ENCODE results near the gene CCDC124.

Gene CCDC124

DNA sequence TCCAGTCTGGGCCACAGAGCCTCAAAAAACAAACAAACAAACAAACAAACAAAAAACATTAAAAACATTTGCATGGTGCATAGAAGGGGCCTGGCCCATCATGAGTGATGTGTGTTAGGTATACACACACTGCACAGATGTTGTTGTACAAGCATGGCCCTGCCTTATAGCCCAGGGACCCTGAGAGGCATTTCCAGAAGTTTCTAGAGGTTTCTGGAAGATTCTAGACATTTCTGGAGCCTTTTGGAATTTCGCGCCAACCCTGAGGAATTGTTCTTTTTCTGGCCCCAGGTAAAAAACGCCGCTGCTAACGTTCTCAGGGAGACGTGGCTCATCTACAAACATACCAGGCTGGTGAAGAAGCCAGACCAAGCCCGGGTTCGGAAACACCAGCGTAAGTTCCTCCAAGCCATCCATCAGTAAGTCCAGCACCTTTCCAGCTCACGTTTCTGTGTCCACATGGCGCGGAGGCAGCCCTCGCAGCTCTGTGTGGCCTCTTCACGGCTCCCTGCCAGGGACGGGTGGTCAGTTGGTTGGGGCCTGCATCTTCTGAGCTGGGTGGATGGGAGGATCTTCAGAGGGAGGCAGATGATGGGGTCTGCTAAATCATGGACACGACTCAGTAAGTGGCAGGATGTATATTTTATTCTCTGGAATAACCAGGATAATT, 56.7 kb downstream of the CCDC124 start:
- DNase-seq, result no peak

DNA sequence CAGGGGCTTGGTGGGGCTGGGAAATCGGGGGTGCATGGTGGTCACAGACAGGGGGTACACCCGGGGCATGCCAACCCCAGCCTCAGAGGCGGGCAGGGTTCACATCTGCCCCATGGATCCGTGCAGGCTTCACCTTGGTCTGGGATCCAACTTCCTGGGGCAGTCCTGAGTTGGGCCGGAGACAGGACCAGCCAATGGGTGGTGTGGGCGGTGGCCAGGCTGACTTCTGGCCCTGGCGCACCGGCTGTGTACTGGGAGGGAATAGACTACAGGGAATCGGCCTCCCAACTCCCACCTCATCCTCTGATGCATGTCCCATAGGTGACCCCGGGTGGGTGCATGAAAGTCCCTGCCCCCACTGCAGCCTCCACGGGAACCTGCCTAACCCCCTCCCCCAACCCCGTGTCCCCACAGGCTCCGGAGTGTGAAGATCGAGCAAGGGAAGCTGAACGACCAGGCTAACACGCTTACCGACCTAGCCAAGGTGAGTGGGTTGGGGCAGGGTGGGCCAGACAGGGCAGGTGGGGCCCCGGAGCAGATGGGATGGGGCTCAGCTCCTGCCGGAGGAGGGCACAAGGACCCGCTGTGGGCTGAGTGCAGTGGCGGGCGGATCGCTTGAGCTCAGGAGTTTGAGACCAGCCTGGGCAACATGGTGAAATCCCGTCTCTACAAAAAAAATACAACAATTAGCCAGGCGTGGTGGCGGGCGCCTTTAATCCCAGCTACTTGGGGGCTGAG, 60.4 kb downstream of the CCDC124 start:
- DNase-seq, result no peak
